Endothelial cell (in vitro differentiated cells): ENCODE results near the gene KRCC1. TPM values are rescaled to one million over a fixed set of nuclear protein-coding genes. Genes with fewer than 3 reads are reported as not detected.

Source experiments
- DNase-seq: peaks from one replicate; pipeline ENCODE4 v3.0.0; 2021; ENCODE audit warnings: low spot score
- H3K27ac Mint-ChIP-seq: one replicate; pipeline ENCODE4 v1.8.0; 2021; ENCODE audit warnings: mixed read lengths, inconsistent platforms; ENCODE audit not compliant: unreplicated experiment
- H3K27me3 Mint-ChIP-seq: one replicate; pipeline ENCODE4 v1.8.0; 2021; ENCODE audit warnings: mild to moderate bottlenecking, moderate library complexity, mixed read lengths, inconsistent platforms; ENCODE audit not compliant: unreplicated experiment
- H3K36me3 Mint-ChIP-seq: one replicate; pipeline ENCODE4 v1.8.0; 2021; ENCODE audit warnings: mild to moderate bottlenecking, low read depth, mixed read lengths, inconsistent platforms; ENCODE audit not compliant: unreplicated experiment
- H3K4me1 Mint-ChIP-seq: one replicate; pipeline ENCODE4 v1.8.0; 2021; ENCODE audit warnings: mild to moderate bottlenecking, mixed read lengths, inconsistent platforms; ENCODE audit not compliant: unreplicated experiment
- H3K4me3 Mint-ChIP-seq: one replicate; pipeline ENCODE4 v1.8.0; 2021; ENCODE audit warnings: mild to moderate bottlenecking, mixed read lengths, inconsistent platforms; ENCODE audit not compliant: unreplicated experiment
- H3K9me3 Mint-ChIP-seq: one replicate; pipeline ENCODE4 v1.8.0; 2021; ENCODE audit warnings: mixed read lengths, inconsistent platforms; ENCODE audit not compliant: unreplicated experiment
- CTCF ChIP-seq: fragments of 200-600 bp; sonication (generic); IDR thresholded peaks from one replicate; pipeline ENCODE4 v1.5.0; 2021; ENCODE audit warnings: antibody characterized with exemption; ENCODE audit not compliant: unreplicated experiment
- total RNA-seq: library from RNA; stranded (reverse); fragmentation: NEBNext Ultra II Directional; extraction: Animal tissue kit (Norgen Biotek cat#: 25700); gene quantifications from one replicate; pipeline ENCODE4 v1.2.1, GENCODE V29; 2021; ENCODE audit not compliant: unreplicated experiment

The KRCC1 gene
- total RNA-seq, 1 donor from 2014 or later, result 18.0 TPM

DNA sequence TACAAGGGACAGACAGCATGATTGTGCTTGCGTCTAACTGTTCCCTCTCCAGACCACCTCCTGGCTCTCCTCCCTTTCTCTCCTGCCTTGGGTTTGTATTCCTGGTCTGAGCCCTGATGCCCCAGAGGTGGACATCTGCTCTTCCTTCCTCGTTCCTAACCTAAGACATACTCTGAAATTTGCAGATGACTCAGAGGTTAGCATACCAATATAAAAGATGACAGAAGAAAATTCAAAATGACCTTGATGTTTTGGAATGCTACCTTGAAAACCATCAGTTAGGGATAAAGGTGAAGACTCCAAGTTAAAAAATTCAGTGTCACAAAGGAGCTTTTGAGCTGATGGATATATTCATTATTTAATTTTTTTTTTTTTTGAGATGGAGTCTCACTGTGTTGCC, 25.0 kb upstream of the KRCC1 start:
- no peak for DNase-seq
- H3K4me3 Mint-ChIP-seq, result no peak overlapping the region
- H3K36me3 Mint-ChIP-seq, result no peaks in the 10 kb centered on the region
- no peak for TF ChIP-seq CTCF
- peaks cover 13% of the 10 kb centered on the region for H3K4me1 Mint-ChIP-seq
- no peak overlapping the region for H3K27ac Mint-ChIP-seq
- no peaks in the 10 kb centered on the region for H3K27me3 Mint-ChIP-seq
- no peaks in the 10 kb centered on the region for H3K9me3 Mint-ChIP-seq

DNA sequence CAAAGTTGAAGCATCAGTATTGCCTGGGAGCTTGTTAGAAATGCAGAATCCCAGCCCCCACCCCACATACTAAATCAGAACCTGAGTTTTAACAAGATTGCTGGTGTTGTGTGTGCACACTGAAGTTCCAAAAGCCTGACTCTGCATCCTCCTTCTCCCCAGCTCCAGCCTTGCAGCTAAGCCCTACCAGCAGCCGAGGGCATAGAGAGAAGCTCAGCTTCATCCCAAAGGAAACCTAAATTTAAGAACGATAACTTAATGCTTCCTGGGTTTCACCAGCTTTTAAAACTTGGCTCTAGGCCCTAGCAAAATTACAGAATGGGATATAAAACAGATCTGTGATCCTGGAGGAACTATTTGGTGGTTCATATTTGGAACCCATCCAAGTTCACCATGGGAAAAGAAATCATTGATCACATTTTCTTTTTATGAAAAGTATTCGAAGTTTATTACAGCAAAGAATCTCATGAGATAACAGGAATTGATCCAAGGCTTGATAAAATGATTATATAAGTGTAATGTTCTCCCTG, 23.1 kb upstream of the KRCC1 start:
- Mint-ChIP-seq H3K27me3 (no peaks in the 10 kb centered on the region), H3K36me3 (no peaks in the 10 kb centered on the region), H3K27ac (no peak overlapping the region), H3K4me1 (peaks cover 13% of the 10 kb centered on the region), H3K9me3 (peaks cover 7% of the 10 kb centered on the region), H3K4me3 (no peak overlapping the region)
- no peak for TF ChIP-seq CTCF
- no peak for DNase-seq

DNA sequence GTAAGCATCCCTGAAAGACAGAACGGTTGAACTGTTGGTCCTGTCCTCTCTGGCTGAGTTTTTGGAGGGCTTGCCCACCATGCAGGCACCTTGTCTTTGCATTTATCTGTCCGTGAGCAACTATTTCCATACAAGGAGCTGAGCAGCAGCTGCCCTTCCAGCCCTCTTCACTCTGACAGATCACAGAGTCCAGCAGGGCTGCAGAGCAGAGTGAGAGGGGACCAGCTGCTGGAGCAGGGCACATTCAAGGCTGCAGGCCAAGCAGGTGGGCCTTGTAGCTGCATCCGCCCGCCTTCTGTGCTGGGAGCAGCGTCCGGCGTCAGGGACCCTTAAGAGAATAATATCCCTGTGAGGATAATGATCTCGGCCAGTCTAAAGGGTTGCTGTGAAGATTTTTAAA, 21.5 kb upstream of the KRCC1 start:
- Mint-ChIP-seq H3K4me1 (peaks cover 2% of the 10 kb centered on the region), H3K27ac (no peak overlapping the region), H3K36me3 (no peaks in the 10 kb centered on the region), H3K9me3 (peaks cover 7% of the 10 kb centered on the region), H3K4me3 (no peak overlapping the region), H3K27me3 (no peaks in the 10 kb centered on the region)
- no peak for TF ChIP-seq CTCF
- DNase-seq, result no peak

DNA sequence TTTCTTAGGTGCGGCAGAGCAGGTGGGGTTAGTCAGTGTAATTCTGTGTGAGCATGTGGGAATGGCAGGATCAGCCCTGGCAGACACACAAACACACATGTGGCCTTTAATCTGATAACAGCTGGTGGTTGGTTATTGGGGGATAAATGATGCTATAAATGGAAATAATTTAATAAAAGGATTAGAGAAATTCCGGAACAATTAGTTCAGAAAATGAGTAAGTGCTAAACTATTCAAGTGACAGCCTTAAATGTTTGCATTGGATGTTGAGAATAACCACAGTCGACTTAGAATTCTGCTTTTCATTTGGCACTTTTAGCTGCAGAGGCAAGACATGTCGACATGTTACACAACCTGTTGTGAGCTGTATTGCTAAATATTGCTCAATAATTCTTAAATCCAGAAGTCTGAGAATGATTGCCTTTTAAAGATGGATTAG, 19.3 kb upstream of the KRCC1 start:
- H3K4me3 Mint-ChIP-seq, result no peak overlapping the region
- H3K9me3 Mint-ChIP-seq, result peaks cover 7% of the 10 kb centered on the region
- no peaks in the 10 kb centered on the region for H3K36me3 Mint-ChIP-seq
- no peaks in the 10 kb centered on the region for H3K4me1 Mint-ChIP-seq
- H3K27ac Mint-ChIP-seq, result no peak overlapping the region
- no peaks in the 10 kb centered on the region for H3K27me3 Mint-ChIP-seq
- TF ChIP-seq CTCF, result no peak
- DNase-seq, result no peak

DNA sequence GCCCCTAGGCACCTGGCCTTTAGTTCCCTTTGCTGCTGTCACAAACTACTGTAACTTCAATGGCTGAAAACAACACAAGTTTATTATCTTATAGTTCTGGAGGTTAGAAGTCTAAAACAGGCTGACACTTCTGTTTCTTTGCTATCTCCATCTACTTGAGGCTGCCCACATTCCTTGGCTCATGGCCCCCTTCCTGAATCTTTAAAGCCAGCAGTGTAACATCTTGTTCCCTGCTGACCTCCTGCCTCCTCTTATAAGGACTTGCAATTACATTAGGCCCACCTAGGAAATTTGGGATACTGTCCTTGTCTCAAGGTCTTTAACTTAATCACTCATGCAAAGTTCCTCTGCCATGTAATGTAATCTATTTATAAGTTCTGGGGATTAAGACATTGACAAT, 18.6 kb upstream of the KRCC1 start:
- peaks cover 1% of the 10 kb centered on the region for H3K4me1 Mint-ChIP-seq
- no peaks in the 10 kb centered on the region for H3K27me3 Mint-ChIP-seq
- TF ChIP-seq CTCF, result no peak
- H3K27ac Mint-ChIP-seq, result no peak overlapping the region
- no peak for DNase-seq
- no peak overlapping the region for H3K4me3 Mint-ChIP-seq
- no peaks in the 10 kb centered on the region for H3K36me3 Mint-ChIP-seq
- peaks cover 7% of the 10 kb centered on the region for H3K9me3 Mint-ChIP-seq
